ENCODE results near the gene TMEM232.

DNA sequence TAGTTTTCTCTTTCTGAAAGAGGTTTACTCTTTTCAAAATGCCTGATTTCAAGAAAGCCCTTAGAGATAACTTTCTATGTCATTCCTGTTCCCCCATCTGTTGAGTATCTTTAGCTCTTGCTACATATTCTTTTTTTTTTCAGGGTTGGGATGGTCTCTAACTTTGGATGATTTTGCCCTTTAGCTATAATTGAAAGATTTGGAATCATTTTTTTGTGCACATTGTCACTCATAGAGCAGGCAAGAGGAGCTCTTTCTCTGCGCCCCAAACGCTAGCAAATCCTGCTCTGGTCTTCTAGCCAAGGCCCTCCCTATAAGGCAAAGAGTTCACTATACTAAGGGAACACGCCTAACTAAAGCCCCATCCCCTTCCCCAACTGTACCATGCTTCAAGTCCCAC is 316.9 kb downstream of the TMEM232 start:
- TF ChIP-seq POLR2A (IDR thresholded peaks at IDR 0.05; ENCODE audit: low read depth) (no peak), CTCF (IDR thresholded peaks at IDR 0.05) (no peak), EP300 (IDR thresholded peaks at IDR 0.05) (no peak)
